Esophagus squamous epithelium (tissue), 5 donors: ENCODE data around the gene CYSLTR2. TPM values are rescaled to one million over a fixed set of nuclear protein-coding genes. Genes with fewer than 3 reads are reported as not detected.
A peak's percentile ranks its signal among the peaks of the same experiment; 100 is the strongest.

Source experiments
- DNase-seq: peaks from one replicate; lab custom pipeline; 2025; lab: John Stamatoyannopoulos, UW
- H3K27ac ChIP-seq, 4 donors: fragments of 200-600 bp; sonication (generic); one replicate each; pipeline ENCODE4 v1.5.1; 2016 to 2019; ENCODE audit warnings: mild to moderate bottlenecking in 1 of 4
- H3K27me3 ChIP-seq, 4 donors: fragments of 200-600 bp; sonication (generic); 1 replicate in 3 of 4; 2 replicates in 1 of 4; pipeline versions ENCODE4 v1.5.1 to v1.6.0; 2017 to 2021; ENCODE audit warnings: antibody characterized with exemption in 1 of 4
- H3K36me3 ChIP-seq, 3 donors: fragments of 200-600 bp; sonication (generic); one replicate each; pipeline ENCODE4 v1.5.1; 2016 to 2019
- H3K4me1 ChIP-seq, 3 donors: fragments of 200-600 bp; sonication (generic); one replicate each; pipeline ENCODE4 v1.5.1; 2017 to 2019
- H3K4me3 ChIP-seq, 4 donors: fragments of 200-600 bp; sonication (generic); 1 replicate in 3 of 4; 2 replicates in 1 of 4; pipeline ENCODE4 v1.5.1; 2016 to 2019; ENCODE audit warnings: mild to moderate bottlenecking in 2 of 4, moderate library complexity in 1 of 4
- H3K9me3 ChIP-seq, 3 donors: fragments of 200-600 bp; sonication (generic); one replicate each; pipeline ENCODE4 v1.5.1; 2016 to 2019
- CTCF ChIP-seq, 6 experiments: fragments of 450-650 bp in 4 of 6; fragments of 200-600 bp in 2 of 6; sonication (generic) in 2 of 6; IDR thresholded peaks; one replicate each; pipeline ENCODE4 v1.5.1; 2016 to 2019; ENCODE audit warnings: antibody characterized with exemption in 6 of 6, mild to moderate bottlenecking in 4 of 6, moderate library complexity in 4 of 6
- POLR2A ChIP-seq, 4 donors: fragments of 450-650 bp; IDR thresholded peaks; one replicate each; pipeline ENCODE4 v1.6.1; 2017; ENCODE audit warnings: antibody characterized with exemption in 4 of 4, mild to moderate bottlenecking in 4 of 4, moderate library complexity in 3 of 4
- WGBS, 2 donors: methylation state at CpG; one replicate each; pipeline ENCODE4 v1.1.5; 2018; 5-methylcytosine and 5-hydroxymethylcytosine counted together
- intact Hi-C: fragments of 100-400 bp; cut with DNase I; formaldehyde crosslinking; loops from one replicate; pipeline ENCODE4 v1.15.0; 2022
- total RNA-seq, 4 donors: library from RNA; depleted of rRNA; stranded (reverse); fragments of >200 nt; gene quantifications; one replicate each; pipeline ENCODE4 v1.1.0, GENCODE V29; 2016
- donor health status: DM: yes; HTN: yes; CAD: no.

The CYSLTR2 gene
- total RNA-seq, 4 donors from 2014 or later: 0.04 to 0.94 (median 0.21) TPM

- Histone ChIP-seq H3K36me3 (no peaks in the 10 kb centered on the region), H3K4me1 (peaks cover 9 to 27% (median 19%) of the 10 kb centered on the region in 3 donors), H3K27me3 (peaks cover 0 to 47% (median 0%) of the 10 kb centered on the region in 4 donors), H3K4me3 (no peak overlapping the region), H3K27ac (peak overlapping the region in 3 of 4 donors; percentile 57 to 81 (median 65)), H3K9me3 (no peaks in the 10 kb centered on the region)
- TF ChIP-seq CTCF (IDR thresholded peaks at IDR 0.05) (no peak), POLR2A (IDR thresholded peaks at IDR 0.05) (no peak)
- intact Hi-C loops: no loop called here
- no peak for DNase-seq
- 23 to 47% methylated on average over 2 to 4 of the region's 4 CpGs for WGBS, 2 donors
Observed at GRCh38 chr13:48749144-48749543, 95.4 kb downstream of the CYSLTR2 start.

- Histone ChIP-seq H3K4me3 (no peak overlapping the region), H3K9me3 (no peaks in the 10 kb centered on the region), H3K36me3 (no peaks in the 10 kb centered on the region), H3K27ac (peak overlapping the region; percentile 36 to 81 (median 61)), H3K27me3 (peaks cover 0 to 45% (median 0%) of the 10 kb centered on the region in 4 donors), H3K4me1 (peaks cover 9 to 27% (median 19%) of the 10 kb centered on the region in 3 donors)
- peak; percentile 32 for DNase-seq
- TF ChIP-seq CTCF (IDR thresholded peaks at IDR 0.05): peak in 5 of 6 experiments; percentile 27 to 50 (median 32)
- no peak for TF ChIP-seq POLR2A (IDR thresholded peaks at IDR 0.05)
- intact Hi-C loops: no loop called here
- 16 to 21% methylated on average over 12 to 15 of the region's 15 CpGs for WGBS, 2 donors
Observed at GRCh38 chr13:48749699-48750473, 96.2 kb downstream of the CYSLTR2 start.

- Histone ChIP-seq H3K9me3 (peaks cover 0 to 7% (median 6%) of the 10 kb centered on the region in 3 donors), H3K4me1 (peaks cover 9 to 27% (median 19%) of the 10 kb centered on the region in 3 donors), H3K4me3 (no peak overlapping the region), H3K27me3 (peaks cover 0 to 51% (median 0%) of the 10 kb centered on the region in 4 donors), H3K27ac (peak overlapping the region; percentile 36 to 81 (median 54)), H3K36me3 (no peaks in the 10 kb centered on the region)
- 71 to 84% methylated on average over 9 of the region's 9 CpGs for WGBS, 2 donors
- no peak for TF ChIP-seq CTCF (IDR thresholded peaks at IDR 0.05)
- no peak for TF ChIP-seq POLR2A (IDR thresholded peaks at IDR 0.05)
- DNase-seq: no peak
- intact Hi-C loops: no loop called here
Observed at GRCh38 chr13:48750588-48751383, 97.1 kb downstream of the CYSLTR2 start.

GRCh38 chr13:48760626-48761025, 106.9 kb downstream of the CYSLTR2 start:
- WGBS, 2 donors: 83 to 86% methylated on average over 8 to 9 of the region's 9 CpGs
- Histone ChIP-seq H3K36me3 (no peaks in the 10 kb centered on the region), H3K27me3 (peaks cover 0 to 28% (median 0%) of the 10 kb centered on the region in 4 donors), H3K9me3 (peaks cover 0 to 32% (median 11%) of the 10 kb centered on the region in 3 donors), H3K4me3 (no peak overlapping the region), H3K4me1 (no peaks in the 10 kb centered on the region), H3K27ac (no peak overlapping the region)
- TF ChIP-seq POLR2A (IDR thresholded peaks at IDR 0.05): no peak
- intact Hi-C loops: loop anchor here (10.0 kb wide), 1 partner anchor 166 kb away; no protein-coding TSS in a partner anchor
- DNase-seq: no peak

Other genes starting within 250 kb of the CYSLTR2 start
- 100 to 1,000 TPM in 1 of 4 donors, 10 to 100 TPM in 3; 50.6 to 102 (median 82.2) TPM for gene LPAR6, start 240.8 kb upstream of the CYSLTR2 start, total RNA-seq
- 10 to 100 TPM in 3 of 4 donors, 1 to 10 TPM in 1; 8.1 to 24.7 (median 14.9) TPM for gene RCBTB2, start 120.8 kb upstream of the CYSLTR2 start, total RNA-seq